Left lung (tissue), 10 donors: Measurements from ENCODE around the gene MARK3. TPM values are rescaled to one million over a fixed set of nuclear protein-coding genes. Genes with fewer than 3 reads are reported as not detected.

ENCODE experiments used
- ATAC-seq: fragments of 200-7000 bp; cut with Tn5 transposase; one replicate; pipeline ENCODE4 v1.9.1; 2020; ENCODE audit warnings: moderate library complexity
- DNase-seq, 4 donors: peaks; one replicate each; pipeline ENCODE4 v3.0.0-alpha.2; 2013 to 2020
- H3K27ac ChIP-seq, 2 donors: fragments of 200-600 bp; sonication (generic) in 1 of 2; one replicate each; pipeline versions ENCODE4 v1.5.0 to v1.8.0; 2020 to 2021
- H3K27me3 ChIP-seq, 2 donors: fragments of 200-600 bp; sonication (generic) in 1 of 2; one replicate each; pipeline versions ENCODE4 v1.5.0 to v1.8.0; 2020 to 2021
- H3K36me3 ChIP-seq, 2 donors: fragments of 200-600 bp; sonication (generic) in 1 of 2; one replicate each; pipeline versions ENCODE4 v1.5.0 to v1.8.0; 2020 to 2021
- H3K4me1 ChIP-seq, 2 donors: fragments of 200-600 bp; one replicate each; pipeline ENCODE4 v1.8.0; 2021
- H3K4me3 ChIP-seq, 2 donors: fragments of 200-600 bp; sonication (generic) in 1 of 2; one replicate each; pipeline versions ENCODE4 v1.5.0 to v1.8.0; 2020 to 2021; ENCODE audit warnings: mild to moderate bottlenecking in 1 of 2
- H3K9me3 ChIP-seq, 2 donors: fragments of 200-600 bp; sonication (generic) in 1 of 2; one replicate each; pipeline versions ENCODE4 v1.5.0 to v1.8.0; 2020 to 2021
- intact Hi-C, 2 donors: fragments of 100-400 bp; cut with DNase I; formaldehyde crosslinking; loops; one replicate each; pipeline versions ENCODE4 v1.11.2 to v1.14.2; 2022
- polyA plus RNA-seq, 6 donors: library from polyadenylated mRNA; unstranded; fragments of 120-200 nt; gene quantifications; one replicate each; pipeline ENCODE4 v1.2.1, GENCODE V29; 2013; ENCODE audit not compliant: insufficient read length in 6 of 6
- total RNA-seq, 2 donors: library from RNA; stranded (reverse); fragmentation: NEBNext Ultra II Directional; extraction: Animal tissue kit (Norgen Biotek cat#: 25700); gene quantifications; one replicate each; pipeline ENCODE4 v1.2.1, GENCODE V29; 2021
- TF ChIP-seq, protein P1 (sequence below), 2 donors: fragments of 200-600 bp; sonication (generic) in 1 of 2; IDR thresholded peaks; one replicate each; pipeline versions ENCODE4 v1.5.0 to v1.8.0; 2021; ENCODE audit warnings: antibody characterized with exemption in 2 of 2
- donor health status: DM: no; HTN: yes; CAD: no.
- donor health status: DM: no; HTN: no; CAD: no.

Gene MARK3
- total and polyA plus RNA-seq, 8 donors, result 78.8 to 135 (median 122) TPM

DNA sequence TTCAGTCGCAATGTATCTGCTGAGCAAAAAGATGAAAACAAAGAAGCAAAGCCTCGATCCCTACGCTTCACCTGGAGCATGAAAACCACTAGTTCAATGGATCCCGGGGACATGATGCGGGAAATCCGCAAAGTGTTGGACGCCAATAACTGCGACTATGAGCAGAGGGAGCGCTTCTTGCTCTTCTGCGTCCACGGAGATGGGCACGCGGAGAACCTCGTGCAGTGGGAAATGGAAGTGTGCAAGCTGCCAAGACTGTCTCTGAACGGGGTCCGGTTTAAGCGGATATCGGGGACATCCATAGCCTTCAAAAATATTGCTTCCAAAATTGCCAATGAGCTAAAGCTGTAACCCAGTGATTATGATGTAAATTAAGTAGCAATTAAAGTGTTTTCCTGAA is 117.7 kb downstream of the MARK3 start:
- H3K4me3 ChIP-seq, result no peak overlapping the region
- H3K9me3 ChIP-seq, result no peaks in the 10 kb centered on the region
- H3K27me3 ChIP-seq, result no peaks in the 10 kb centered on the region
- DNase-seq (no peak), ATAC-seq (no peak)
- H3K27ac ChIP-seq, result no peak overlapping the region
- peaks cover 0 to 3% of the 10 kb centered on the region in 2 donors for H3K4me1 ChIP-seq
- TF ChIP-seq, protein P1, sequence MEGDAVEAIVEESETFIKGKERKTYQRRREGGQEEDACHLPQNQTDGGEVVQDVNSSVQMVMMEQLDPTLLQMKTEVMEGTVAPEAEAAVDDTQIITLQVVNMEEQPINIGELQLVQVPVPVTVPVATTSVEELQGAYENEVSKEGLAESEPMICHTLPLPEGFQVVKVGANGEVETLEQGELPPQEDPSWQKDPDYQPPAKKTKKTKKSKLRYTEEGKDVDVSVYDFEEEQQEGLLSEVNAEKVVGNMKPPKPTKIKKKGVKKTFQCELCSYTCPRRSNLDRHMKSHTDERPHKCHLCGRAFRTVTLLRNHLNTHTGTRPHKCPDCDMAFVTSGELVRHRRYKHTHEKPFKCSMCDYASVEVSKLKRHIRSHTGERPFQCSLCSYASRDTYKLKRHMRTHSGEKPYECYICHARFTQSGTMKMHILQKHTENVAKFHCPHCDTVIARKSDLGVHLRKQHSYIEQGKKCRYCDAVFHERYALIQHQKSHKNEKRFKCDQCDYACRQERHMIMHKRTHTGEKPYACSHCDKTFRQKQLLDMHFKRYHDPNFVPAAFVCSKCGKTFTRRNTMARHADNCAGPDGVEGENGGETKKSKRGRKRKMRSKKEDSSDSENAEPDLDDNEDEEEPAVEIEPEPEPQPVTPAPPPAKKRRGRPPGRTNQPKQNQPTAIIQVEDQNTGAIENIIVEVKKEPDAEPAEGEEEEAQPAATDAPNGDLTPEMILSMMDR (IDR thresholded peaks at IDR 0.05), result no peak
- intact Hi-C loops, result no loop called here
- H3K36me3 ChIP-seq, result peaks cover 0 to 92% of the 10 kb centered on the region in 2 donors

GRCh38 chr14:103503296-103503695 is 118.1 kb downstream of the MARK3 start:
- H3K36me3 ChIP-seq, result peaks cover 0 to 92% of the 10 kb centered on the region in 2 donors
- H3K4me1 ChIP-seq, result peaks cover 0 to 3% of the 10 kb centered on the region in 2 donors
- TF ChIP-seq, protein P1 (IDR thresholded peaks at IDR 0.05), result no peak
- intact Hi-C loops, result no loop called here
- H3K9me3 ChIP-seq, result no peaks in the 10 kb centered on the region
- no peak for DNase-seq
- H3K4me3 ChIP-seq, result no peak overlapping the region
- no peak overlapping the region for H3K27ac ChIP-seq
- no peak for ATAC-seq
- no peaks in the 10 kb centered on the region for H3K27me3 ChIP-seq

DNA sequence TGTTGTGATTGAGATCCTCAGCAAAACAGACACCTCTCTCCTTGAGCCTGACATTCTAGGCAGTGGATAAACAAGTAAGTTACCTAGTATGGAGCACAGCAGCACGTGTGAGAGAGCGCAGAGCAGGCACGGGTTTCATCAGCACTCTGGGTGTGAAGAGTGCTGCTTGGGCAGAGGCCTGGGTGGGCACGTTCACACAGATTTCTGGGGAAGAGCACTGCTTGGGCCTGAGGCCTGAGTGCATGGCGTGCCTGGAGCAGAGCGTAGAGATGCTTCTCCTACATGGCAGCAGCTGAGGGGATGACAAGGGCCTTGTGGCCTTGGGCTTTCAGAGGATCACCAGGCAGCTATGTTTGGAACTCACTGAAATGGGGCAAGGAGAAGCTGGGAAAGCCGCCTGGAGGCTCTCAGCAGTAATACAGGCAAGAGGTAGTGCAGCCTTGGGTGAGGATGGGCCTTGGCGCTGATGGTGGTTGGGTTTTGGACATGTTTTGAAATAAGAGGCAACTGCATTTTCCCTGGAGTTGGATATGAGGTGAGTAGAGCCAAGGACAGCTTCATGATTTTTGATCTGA is 119.9 kb downstream of the MARK3 start:
- H3K36me3 ChIP-seq, result peaks cover 0 to 93% of the 10 kb centered on the region in 2 donors

GRCh38 chr14:103507751-103508150 is 122.5 kb downstream of the MARK3 start:
- intact Hi-C loops, result no loop called here
- no peak overlapping the region for H3K4me3 ChIP-seq

More for the DNA sequence above, 119.9 kb downstream of the MARK3 start:
- TF ChIP-seq, protein P1 (IDR thresholded peaks at IDR 0.05), result no peak
- no peak overlapping the region for H3K4me3 ChIP-seq
- intact Hi-C loops, result no loop called here
- H3K27ac ChIP-seq, result no peak overlapping the region
- no peaks in the 10 kb centered on the region for H3K9me3 ChIP-seq
- H3K27me3 ChIP-seq, result no peaks in the 10 kb centered on the region
- DNase-seq (no peak), ATAC-seq (no peak)
- H3K4me1 ChIP-seq, result peaks cover 0 to 3% of the 10 kb centered on the region in 2 donors

More at GRCh38 chr14:103507751-103508150, 122.5 kb downstream of the MARK3 start:
- Histone ChIP-seq H3K36me3 (peaks cover 0 to 85% of the 10 kb centered on the region in 2 donors), H3K27ac (no peak overlapping the region), H3K9me3 (no peaks in the 10 kb centered on the region), H3K27me3 (no peaks in the 10 kb centered on the region), H3K4me1 (peaks cover 5% of the 10 kb centered on the region in 2 donors)
- peak in 1 of 4 donors; percentile 10 for DNase-seq
- TF ChIP-seq, protein P1 (IDR thresholded peaks at IDR 0.05), result no peak
- no peak for ATAC-seq
